GM21723 (cell line): ENCODE measurements around the gene CRIP3.

Experiments
- ATAC-seq: cut with Tn5 transposase; IDR thresholded peaks from one replicate; pipeline ENCODE4 v1.9.1; 2021; ENCODE audit warnings: mild to moderate bottlenecking, moderate library complexity; ENCODE audit not compliant: unreplicated experiment

CRIP3 gene

GRCh38 chr6:43258180-43258579, 50.4 kb downstream of the CRIP3 start:
- ATAC-seq, result no peak

- no peak for ATAC-seq
Observed at GRCh38 chr6:43257367-43258145, 51.1 kb downstream of the CRIP3 start.

DNA sequence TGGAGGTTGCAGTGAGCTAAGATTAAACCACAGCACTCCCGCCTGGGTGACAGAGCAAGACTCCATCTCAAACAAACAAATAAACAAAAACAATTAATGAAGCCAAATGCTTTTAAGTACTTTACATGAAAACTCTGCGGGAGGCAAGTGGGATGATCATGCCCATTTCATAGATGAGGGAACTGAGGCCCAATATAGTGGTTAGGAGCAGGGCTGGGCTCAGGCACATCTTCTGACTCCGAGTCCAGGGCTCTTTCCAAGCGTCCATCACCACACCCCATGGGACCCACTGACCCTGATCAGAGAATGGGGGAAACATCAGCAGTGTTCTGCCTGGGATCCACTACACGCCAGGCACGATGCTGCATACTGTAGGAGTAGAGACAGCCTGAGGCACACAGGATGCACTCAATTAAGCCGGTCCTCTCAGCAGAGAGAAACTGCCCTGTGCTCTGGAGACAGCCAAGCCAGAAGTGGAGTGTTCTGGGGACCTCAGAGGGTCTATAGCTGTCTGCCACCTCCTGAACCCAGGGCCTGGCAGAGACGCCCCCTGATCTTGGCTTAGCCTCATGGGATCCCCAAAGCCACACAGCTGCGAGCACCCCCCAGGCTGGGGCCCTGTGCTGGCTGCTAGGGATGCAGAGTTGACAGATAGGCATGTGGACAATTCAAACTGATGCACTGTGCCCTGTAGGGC, 51.8 kb downstream of the CRIP3 start:
- no peak for ATAC-seq
